Activated T-cell treated with anti-CD3 and anti-CD28 coated beads for 4 hours (primary cell): ENCODE measurements around the gene PSME2.

Experiments
- DNase-seq: peaks from one replicate; pipeline ENCODE4 v3.0.0-alpha.2; 2020

Gene PSME2

DNA sequence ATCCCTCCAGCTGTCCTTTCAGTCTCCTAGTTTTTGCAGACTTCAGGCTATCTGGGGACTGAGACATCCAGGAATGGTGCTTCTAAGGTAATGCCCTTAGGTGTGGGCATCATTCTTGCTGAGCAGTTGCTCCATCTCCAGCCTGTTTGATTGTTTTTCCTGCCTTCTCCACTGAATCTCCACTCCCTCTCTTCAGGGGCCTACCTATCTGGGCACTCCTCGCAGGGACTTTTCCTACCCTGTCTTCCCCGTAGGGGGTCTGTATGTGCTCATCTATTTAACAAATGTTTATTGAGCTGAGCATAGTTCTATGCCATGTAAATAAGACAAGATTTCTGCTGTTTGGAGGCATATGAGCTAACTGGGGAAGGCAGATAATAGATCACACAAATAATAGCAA lies 13.4 kb downstream of the PSME2 start:
- no peak for DNase-seq

- DNase-seq, result peak; percentile 12
Measured at GRCh38 chr14:24132061-24132685, 14.2 kb downstream of the PSME2 start.

DNA sequence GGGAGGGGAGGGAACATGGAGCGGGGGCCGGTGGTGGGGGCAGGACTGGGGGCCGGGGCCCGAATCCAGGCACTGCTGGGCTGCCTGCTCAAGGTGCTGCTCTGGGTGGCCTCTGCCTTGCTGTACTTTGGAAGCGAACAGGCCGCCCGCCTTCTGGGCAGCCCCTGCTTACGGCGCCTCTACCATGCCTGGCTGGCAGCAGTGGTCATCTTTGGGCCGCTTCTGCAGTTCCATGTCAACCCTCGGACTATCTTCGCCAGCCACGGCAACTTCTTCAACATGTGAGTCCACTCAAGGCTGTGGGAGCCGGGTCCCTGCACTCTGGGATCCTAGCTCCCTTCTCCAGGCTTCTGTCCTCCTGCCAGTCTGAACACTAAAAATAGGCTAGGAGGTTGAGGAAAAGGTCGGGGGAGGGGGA lies 14.9 kb downstream of the PSME2 start:
- DNase-seq, result no peak

- DNase-seq, result no peak
Measured at GRCh38 chr14:24130717-24131548, 15.5 kb downstream of the PSME2 start.

DNA sequence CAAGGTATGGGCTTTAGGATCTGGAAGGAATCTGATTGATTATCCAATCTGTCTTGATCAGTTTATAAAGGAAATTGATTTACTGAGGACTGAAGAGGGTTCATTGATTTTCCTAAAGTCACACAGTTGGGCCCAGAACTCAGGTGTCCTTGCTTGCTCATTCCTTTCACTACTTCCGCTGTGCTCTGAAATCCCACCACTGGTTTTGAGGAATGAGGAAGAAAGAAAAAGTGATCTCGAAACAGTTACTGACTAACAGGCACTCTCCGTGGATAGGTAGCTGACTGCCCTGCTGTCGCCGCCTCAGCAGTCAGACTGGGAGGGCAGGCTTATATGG lies 16.1 kb downstream of the PSME2 start, which contains the start of gene FITM1:
Gene FITM1, plus strand, starts transcription at position 280 of the 337 bp plus-strand sequence. CDS start 905 bp downstream, outside the sequence.
- no peak for DNase-seq

DNA sequence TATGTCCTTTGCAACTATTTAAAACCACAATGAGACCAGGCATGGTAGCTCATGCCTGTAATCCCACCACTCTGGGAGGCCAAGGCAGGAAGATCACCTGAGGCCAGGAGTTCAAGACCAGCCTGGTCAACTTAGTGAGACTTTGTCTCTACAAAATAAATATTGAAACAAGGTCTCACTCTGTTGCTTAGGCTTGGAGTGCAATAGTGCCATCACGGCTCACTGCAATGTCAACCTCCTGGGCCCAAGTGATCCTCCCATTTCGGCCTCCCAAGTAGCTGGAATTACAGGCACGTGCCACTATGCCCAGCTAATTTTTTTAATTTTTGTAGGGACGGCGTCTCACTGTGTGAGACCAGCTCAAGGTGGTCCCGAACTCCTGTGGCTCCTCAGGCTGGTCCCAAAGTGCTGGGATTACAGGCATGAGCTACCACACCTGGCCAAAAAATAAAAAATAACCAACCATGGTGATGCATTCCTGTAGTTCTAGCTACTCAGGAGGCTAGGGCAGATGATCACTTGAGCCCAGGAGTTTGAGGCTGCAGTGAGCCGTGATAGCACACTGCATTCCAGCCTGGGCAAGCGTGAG lies 16.9 kb downstream of the PSME2 start:
- no peak for DNase-seq

GRCh38 chr14:24127673-24128072 lies 18.7 kb downstream of the PSME2 start:
- no peak for DNase-seq

GRCh38 chr14:24126939-24127338 lies 19.5 kb downstream of the PSME2 start:
- no peak for DNase-seq

GRCh38 chr14:24123424-24124417 lies 22.7 kb downstream of the PSME2 start:
- no peak for DNase-seq

- DNase-seq, result no peak
Measured at GRCh38 chr14:24122898-24123297, 23.5 kb downstream of the PSME2 start.

DNA sequence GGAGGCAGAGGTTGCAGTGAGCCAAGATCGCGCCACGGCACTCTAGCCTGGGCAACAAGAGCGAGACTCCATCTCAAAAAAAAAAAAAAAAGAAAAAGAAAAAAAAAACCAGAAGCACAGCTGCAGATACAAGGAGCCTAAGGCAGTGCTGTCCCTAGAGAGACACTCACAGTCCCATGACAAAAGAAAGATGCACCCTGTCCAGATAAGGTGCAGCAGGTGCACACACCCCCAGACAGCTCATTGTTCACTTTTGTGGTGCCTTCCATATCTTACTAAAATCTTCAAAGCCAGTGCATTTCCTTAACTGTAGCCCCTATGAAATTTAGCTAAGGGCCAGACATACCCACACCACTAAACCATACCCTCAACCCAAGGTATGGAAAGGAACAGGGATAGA lies 24.0 kb downstream of the PSME2 start:
- no peak for DNase-seq

DNA sequence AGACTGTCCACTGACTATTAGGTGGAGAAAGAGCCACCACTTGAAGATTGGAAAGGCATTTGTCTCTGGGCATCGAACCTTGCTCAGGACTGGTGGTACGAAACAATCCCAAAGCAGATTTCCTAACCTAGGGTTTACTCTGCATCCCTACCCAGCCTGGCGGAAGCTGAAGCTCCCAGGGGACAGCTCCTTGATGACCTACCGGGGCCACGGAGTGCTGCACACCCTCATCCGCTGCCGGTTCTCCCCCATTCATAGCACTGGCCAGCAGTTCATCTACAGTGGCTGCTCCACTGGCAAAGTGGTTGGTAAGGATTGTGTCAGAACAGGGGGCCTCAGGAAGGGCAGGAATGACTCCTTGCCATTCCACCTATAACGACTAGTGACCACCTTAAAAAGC lies 25.2 kb downstream of the PSME2 start:
- DNase-seq, result no peak

GRCh38 chr14:24119691-24120090 lies 26.7 kb downstream of the PSME2 start:
- DNase-seq, result no peak

- no peak for DNase-seq
Measured at GRCh38 chr14:24117179-24117578, 29.2 kb downstream of the PSME2 start.

DNA sequence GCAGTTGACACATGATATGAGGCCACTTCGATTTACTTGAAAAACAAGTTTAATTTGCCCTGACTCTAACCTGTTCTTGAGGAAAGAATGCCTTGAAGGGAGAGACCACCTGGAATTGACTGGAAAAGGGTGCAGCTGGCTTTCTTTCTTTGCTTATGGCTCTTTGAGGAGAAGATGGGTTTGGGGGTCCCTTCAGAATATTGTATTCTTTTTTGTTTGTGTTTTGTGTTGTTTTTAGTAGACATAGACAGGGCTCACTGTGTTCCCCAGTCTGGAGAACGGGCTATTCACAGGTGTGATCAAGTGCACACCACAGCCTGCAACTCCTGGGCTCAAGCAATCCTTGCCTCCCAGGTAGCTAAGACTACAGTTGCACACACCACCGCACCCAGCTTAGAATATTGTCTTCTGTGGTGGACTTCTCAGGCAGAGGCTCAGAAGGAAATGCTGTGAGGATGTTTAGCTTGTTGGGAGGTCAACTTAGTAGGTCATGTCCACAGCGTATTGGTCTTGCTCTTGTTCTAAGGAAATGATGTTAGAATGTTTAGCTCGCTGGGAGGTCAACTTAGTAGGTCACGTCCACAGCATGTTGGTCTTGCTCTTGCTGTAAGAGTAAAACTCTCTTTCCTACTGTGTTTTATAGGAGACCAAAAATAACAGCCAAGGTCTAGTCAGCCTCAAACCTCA lies 30.1 kb downstream of the PSME2 start:
- DNase-seq, result no peak

- DNase-seq, result no peak
Measured at GRCh38 chr14:24115422-24116127, 30.8 kb downstream of the PSME2 start.

DNA sequence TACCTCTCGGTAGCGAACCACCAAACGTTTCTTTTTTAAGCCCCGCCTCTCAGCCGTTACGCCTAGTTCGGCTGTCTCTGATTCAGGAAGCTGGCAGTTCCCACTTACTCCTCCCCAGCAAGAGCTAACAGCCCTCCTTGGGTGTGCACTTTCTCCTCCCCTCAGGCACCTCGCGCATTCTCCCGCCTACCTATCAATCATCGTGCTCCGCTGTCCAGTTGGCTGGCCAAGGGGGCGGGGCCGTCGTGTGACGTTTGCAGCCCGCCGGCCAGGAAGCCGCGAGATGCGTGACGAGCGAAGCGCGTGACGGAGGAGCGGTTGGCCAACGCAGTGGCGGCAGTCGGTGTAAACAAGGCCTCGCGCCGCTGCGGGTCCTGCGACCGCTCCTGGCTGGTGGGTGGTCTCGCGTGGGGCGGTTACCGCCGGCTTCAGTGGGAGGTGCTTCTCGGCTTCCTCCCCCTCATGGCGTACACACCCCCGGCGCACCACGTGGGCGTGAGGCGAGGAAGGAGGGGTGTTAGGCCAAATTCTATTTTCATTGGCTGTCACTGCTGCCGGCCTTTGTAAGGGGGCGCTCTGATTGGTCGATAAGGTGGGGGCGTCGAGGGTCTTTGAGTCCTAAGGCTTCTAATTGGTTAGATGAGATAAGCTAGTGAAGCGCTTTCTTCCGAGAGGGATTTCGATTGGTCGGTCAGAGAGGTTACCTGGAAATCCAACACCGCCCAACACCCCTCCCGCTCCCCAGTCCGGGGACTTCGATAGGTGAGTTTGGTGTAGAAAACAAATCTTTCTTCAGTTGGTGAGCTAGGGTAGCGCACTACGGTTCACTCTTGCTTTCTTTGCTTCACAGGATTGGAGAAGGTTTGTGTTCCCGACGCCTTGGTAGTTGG lies 31.6 kb downstream of the PSME2 start, which contains the start of the genes DCAF11 and NRL:
Gene DCAF11, plus strand, starts transcription at position 246 of the 890 bp plus-strand sequence. CDS start 818 bp downstream, outside the sequence.
Gene NRL, minus strand, starts transcription at position 418 of the 890 bp plus-strand sequence. CDS start 32,101 bp downstream, outside the sequence.
- peak; percentile 99 for DNase-seq

DNA sequence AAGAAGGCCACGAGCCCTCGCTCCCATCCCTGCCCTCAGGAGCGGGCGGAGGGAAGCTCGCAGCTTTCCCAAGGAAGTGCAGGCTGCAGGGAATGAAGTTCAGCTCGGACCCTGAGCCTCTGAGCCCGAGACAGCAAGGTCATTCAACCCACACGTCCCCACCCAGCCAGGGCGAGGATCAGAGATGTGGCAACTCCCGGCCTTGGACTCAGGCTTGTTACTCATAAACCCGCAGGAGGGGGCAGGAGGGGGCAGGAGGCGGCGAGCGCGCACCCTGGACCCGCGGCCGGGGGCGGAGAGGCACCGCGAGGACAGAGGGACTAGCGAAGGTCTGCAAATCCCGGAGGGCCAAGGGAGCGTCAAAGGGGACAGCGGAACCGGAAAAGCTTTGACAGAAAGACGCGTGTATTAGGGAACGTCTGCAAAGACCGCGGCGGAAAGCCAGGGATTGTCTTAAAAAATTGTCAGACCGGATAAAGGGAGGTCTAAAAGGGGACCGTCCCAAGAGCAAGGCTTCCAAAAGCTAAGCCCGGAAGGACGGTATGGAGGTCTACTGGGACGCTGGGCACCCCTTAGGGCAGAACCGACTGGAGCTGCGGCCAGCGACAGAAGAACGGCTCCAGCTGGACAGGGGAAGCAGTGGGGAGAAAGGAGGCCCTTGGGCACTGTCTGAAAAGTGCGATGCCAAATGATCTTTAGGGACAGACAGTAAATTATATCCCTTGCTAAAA lies 32.4 kb downstream of the PSME2 start:
- DNase-seq, result peak; percentile 50

DNA sequence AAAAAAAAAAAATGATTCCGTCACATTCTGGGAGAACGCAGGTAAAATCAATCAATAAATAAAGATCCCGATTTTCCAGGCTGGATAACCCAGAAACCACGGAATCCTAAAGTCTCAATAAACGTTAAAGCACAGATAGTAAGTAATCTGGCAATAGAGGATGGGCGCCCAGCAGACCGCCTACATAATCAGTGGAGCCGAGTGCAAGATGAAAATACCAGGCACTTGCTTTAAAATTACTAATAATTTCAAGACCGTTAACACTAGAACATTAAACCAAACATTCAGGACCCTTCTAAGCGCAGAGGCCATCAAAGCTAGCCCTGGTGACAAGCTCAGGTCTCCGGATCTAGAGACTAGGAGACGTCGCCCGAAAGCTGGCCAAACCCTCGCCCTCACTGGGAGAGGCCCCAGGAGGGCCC lies 33.0 kb downstream of the PSME2 start:
- no peak for DNase-seq
